Cardiac fibroblast (primary cell): ENCODE results near the gene SMARCA1.

Experiments
- DNase-seq, 2 donors: peaks; one replicate each; pipeline versions ENCODE4 v3.0.0 to v3.0.0-alpha.2; 2010; ENCODE audit warnings: low read depth in 2 of 2
- H3K4me3 ChIP-seq, 2 donors: replicated peaks in 1 of 2; 1 replicate in 1 of 2; 2 replicates in 1 of 2; pipeline ENCODE4 v1.5.1; 2011; ENCODE audit warnings: low read depth in 2 of 2, low read length in 2 of 2, mild to moderate bottlenecking in 2 of 2, moderate library complexity in 1 of 2
- CTCF ChIP-seq: IDR thresholded peaks from one replicate; pipeline ENCODE4 v1.5.1; 2011; ENCODE audit warnings: low read depth, mild to moderate bottlenecking, low read length, inconsistent platforms

SMARCA1 gene

GRCh38 chrX:129530410-129530809, 7.1 kb upstream of the SMARCA1 start:
- DNase-seq: no peak
- no peak for TF ChIP-seq CTCF
- H3K4me3 ChIP-seq: no peak overlapping the region

- DNase-seq: peak; percentile 47 to 54
- TF ChIP-seq CTCF: no peak
- H3K4me3 ChIP-seq: no peak overlapping the region
These were observed 6.5 kb upstream of the SMARCA1 start for GRCh38 chrX:129529685-129530281.

- TF ChIP-seq CTCF: no peak
- H3K4me3 ChIP-seq: no peak overlapping the region
- no peak for DNase-seq
These were observed 2.6 kb upstream of the SMARCA1 start for GRCh38 chrX:129525896-129526295.

GRCh38 chrX:129525162-129525561, 1.9 kb upstream of the SMARCA1 start:
- DNase-seq: peak; percentile 4 to 40
- H3K4me3 ChIP-seq: no peak overlapping the region
- no peak for TF ChIP-seq CTCF

GRCh38 chrX:129524250-129524850, 1.1 kb upstream of the SMARCA1 start:
- no peak for DNase-seq
- TF ChIP-seq CTCF: no peak
- H3K4me3 ChIP-seq: no peak overlapping the region

GRCh38 chrX:129522184-129523078, 859 bp downstream of the SMARCA1 start:
- peak overlapping the region; percentile 79 to 80 for H3K4me3 ChIP-seq
- peak; percentile 60 to 70 for DNase-seq
- TF ChIP-seq CTCF: peak; percentile 21
